Measurements from ENCODE around the gene ATG16L2.

The ATG16L2 gene

GRCh38 chr11:72812604-72812966, 1.6 kb upstream of the ATG16L2 start:
- TF ChIP-seq ZNF565 (CRISPR knock-in tag; conservative IDR thresholded peaks at IDR 0.05; ENCODE audit: low read depth) (no peak), POU6F1 (CRISPR knock-in tag; IDR thresholded peaks at IDR 0.05; ENCODE audit: borderline replicate concordance, low read depth) (no peak), ZNF70 (CRISPR knock-in tag; IDR thresholded peaks at IDR 0.05) (no peak), BACH2 (CRISPR knock-in tag; IDR thresholded peaks at IDR 0.05; ENCODE audit: borderline replicate concordance) (no peak), ZNF8 (CRISPR knock-in tag; IDR thresholded peaks at IDR 0.05) (no peak), ZFP3 (CRISPR knock-in tag; IDR thresholded peaks at IDR 0.05) (no peak), OSR1 (CRISPR knock-in tag; IDR thresholded peaks at IDR 0.05) (no peak), GLIS3 (CRISPR knock-in tag; IDR thresholded peaks at IDR 0.05) (no peak), CSDC2 (CRISPR knock-in tag; IDR thresholded peaks at IDR 0.05) (no peak), PATZ1 (CRISPR knock-in tag; IDR thresholded peaks at IDR 0.05; ENCODE audit: borderline replicate concordance) (no peak), SNAI2 (CRISPR knock-in tag; IDR thresholded peaks at IDR 0.05) (no peak), TCF4 (CRISPR knock-in tag; IDR thresholded peaks at IDR 0.05; ENCODE audit: borderline replicate concordance) (no peak), ISL1 (CRISPR knock-in tag; IDR thresholded peaks at IDR 0.05) (no peak), TSHZ2 (CRISPR knock-in tag; IDR thresholded peaks at IDR 0.05) (no peak)
- peak; percentile 0; the same call in 1 of the 3 replicates for ATAC-seq

GRCh38 chr11:72812967-72813739, 1.1 kb upstream of the ATG16L2 start:
- ATAC-seq: peak; percentile 56
- TF ChIP-seq GLIS3 (CRISPR knock-in tag; IDR thresholded peaks at IDR 0.05) (no peak), ZNF70 (CRISPR knock-in tag; IDR thresholded peaks at IDR 0.05) (no peak), ZNF565 (CRISPR knock-in tag; conservative IDR thresholded peaks at IDR 0.05; ENCODE audit: low read depth) (no peak), ZNF8 (CRISPR knock-in tag; IDR thresholded peaks at IDR 0.05) (no peak), BACH2 (CRISPR knock-in tag; IDR thresholded peaks at IDR 0.05; ENCODE audit: borderline replicate concordance) (no peak), ZFP30 (CRISPR knock-in tag; IDR thresholded peaks at IDR 0.05) (no peak), ARNTL (CRISPR knock-in tag; IDR thresholded peaks at IDR 0.05; ENCODE audit: borderline replicate concordance, low read depth) (no peak), RARB (CRISPR knock-in tag; IDR thresholded peaks at IDR 0.05) (no peak)

- 0 out of 2 replicates have a peak, but pooled peaks have one; percentile 41 for TF ChIP-seq ZNF8 (CRISPR knock-in tag; IDR thresholded peaks at IDR 0.05)
- TF ChIP-seq ZFP3 (CRISPR knock-in tag; IDR thresholded peaks at IDR 0.05): peak; percentile 87
- no peak for TF ChIP-seq CSDC2 (CRISPR knock-in tag; IDR thresholded peaks at IDR 0.05)
- ATAC-seq: peak; percentile 77
Measured at GRCh38 chr11:72813740-72814285, 398 bp upstream of the ATG16L2 start.

GRCh38 chr11:72815110-72815618, 953 bp downstream of the ATG16L2 start:
- ATAC-seq: no peak
- TF ChIP-seq CSDC2 (CRISPR knock-in tag; IDR thresholded peaks at IDR 0.05) (no peak), PATZ1 (CRISPR knock-in tag; IDR thresholded peaks at IDR 0.05; ENCODE audit: borderline replicate concordance) (no peak), PPARA (CRISPR knock-in tag; IDR thresholded peaks at IDR 0.05; ENCODE audit: borderline replicate concordance) (no peak), OSR1 (CRISPR knock-in tag; IDR thresholded peaks at IDR 0.05) (no peak), ZNF565 (CRISPR knock-in tag; conservative IDR thresholded peaks at IDR 0.05; ENCODE audit: low read depth) (no peak), ZFP3 (CRISPR knock-in tag; IDR thresholded peaks at IDR 0.05) (no peak), ZNF70 (CRISPR knock-in tag; IDR thresholded peaks at IDR 0.05) (no peak), CREB5 (CRISPR knock-in tag; IDR thresholded peaks at IDR 0.05; ENCODE audit: low read depth) (no peak), TCF4 (CRISPR knock-in tag; IDR thresholded peaks at IDR 0.05; ENCODE audit: borderline replicate concordance) (no peak), RARB (CRISPR knock-in tag; IDR thresholded peaks at IDR 0.05) (no peak), BACH2 (CRISPR knock-in tag; IDR thresholded peaks at IDR 0.05; ENCODE audit: borderline replicate concordance) (no peak), ESRRG (CRISPR knock-in tag; IDR thresholded peaks at IDR 0.05) (no peak), GLIS3 (CRISPR knock-in tag; IDR thresholded peaks at IDR 0.05) (no peak), ISL1 (CRISPR knock-in tag; IDR thresholded peaks at IDR 0.05) (no peak), TOX (CRISPR knock-in tag; IDR thresholded peaks at IDR 0.05; ENCODE audit: borderline replicate concordance) (no peak), ARNTL (CRISPR knock-in tag; IDR thresholded peaks at IDR 0.05; ENCODE audit: borderline replicate concordance, low read depth) (no peak), CSRNP3 (CRISPR knock-in tag; IDR thresholded peaks at IDR 0.05) (no peak)
